ENCODE results near the gene TBC1D22A.

Gene TBC1D22A

DNA sequence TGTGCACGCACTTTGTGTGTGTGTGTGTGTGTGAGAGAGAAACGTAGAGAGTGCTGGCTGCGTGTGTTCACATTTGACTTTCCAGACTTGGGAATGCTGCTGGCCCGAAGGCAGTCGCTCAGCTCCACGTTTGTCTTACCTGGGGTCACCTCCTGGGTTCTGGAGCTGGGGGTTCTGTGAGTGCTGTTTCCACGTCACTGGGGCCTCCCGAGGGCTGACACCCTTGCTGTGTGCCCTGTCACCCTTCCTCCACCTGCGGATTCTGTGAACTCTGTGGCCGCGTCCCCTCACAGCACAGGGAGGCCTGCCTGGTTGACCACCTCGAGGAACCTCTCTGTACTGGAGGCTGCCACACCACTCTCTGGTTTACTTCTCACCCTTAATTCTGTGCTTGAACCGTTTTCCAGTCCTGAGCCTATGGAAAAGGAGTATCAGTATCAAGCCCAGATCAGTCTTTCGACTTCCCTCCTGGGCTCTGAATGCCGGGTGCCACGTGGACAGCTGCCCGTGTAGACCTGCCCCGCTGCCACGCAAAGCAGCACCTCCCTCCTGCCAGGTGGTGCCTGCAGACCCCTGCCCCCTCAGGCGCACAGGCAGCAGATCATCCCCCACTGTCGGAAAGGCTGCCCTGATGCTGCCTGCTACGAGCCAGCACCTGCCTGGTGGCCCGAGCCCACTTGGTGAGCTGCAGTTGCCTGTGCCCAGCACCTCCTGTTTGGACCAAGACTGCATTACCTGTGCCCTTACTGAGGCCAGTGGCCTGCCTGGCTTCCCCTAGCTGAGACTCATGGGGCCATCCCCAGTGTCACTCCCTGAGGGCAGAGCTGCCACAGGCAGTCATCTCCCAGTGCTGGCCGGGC is 233.3 kb downstream of the TBC1D22A start:
- no peak for DNase-seq (ENCODE audit: low read depth)

DNA sequence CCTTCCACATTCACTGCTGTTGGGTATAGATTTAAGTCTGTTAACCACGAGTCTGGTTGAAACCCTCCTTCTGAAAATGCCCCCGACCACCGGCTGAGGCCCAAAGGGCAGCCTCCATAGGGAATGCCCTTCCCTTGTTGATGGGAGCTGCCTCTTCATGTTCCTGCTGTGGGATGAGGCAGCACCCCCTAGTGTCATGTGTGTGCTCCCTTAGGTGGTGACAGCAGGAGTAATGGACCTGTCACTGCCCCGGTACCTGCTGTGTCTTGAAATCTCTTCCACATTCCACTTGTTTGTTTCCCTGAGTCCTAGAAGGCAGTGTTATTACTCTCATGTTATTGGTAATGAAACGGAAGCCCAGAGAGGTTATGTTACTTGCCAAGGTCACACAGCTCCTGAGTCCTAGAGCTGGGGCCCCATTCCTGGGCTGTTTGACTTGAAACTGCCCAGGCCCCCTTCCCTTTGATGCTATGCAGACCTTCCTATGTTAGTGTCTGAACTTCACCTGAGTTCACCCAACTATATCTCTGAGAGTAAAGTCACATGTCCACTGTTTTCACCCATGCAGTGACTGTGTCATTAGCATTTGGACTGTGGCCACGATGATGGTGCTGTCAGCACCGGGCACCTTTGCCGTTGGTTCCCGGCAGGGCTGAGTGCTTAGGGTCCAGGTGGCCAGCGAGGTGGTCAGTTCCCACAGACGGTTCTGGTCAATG is 234.3 kb downstream of the TBC1D22A start:
- DNase-seq (ENCODE audit: low read depth) = no peak

GRCh38 chr22:46997311-46997970 is 235.0 kb downstream of the TBC1D22A start:
- no peak for DNase-seq (ENCODE audit: low read depth)

DNA sequence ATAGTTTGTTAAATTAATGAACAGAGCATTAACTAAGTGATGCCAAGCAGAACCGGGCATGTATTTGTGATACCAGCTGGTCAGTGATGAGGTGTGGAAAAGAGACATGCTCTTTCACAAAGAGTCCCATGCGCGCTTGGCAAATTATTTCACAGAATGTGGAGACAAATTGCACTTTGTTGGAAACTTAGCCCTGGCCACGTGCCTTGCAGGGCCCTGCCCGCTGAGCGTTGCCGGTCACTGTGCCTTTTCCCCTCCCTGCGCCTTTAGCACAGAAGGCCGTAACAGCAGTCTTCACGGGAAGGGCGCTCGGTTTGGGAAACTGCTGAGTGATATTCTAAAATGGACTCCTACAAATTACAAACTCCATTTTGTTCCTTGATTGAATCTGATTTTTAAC is 235.9 kb downstream of the TBC1D22A start:
- no peak for DNase-seq (ENCODE audit: low read depth)

DNA sequence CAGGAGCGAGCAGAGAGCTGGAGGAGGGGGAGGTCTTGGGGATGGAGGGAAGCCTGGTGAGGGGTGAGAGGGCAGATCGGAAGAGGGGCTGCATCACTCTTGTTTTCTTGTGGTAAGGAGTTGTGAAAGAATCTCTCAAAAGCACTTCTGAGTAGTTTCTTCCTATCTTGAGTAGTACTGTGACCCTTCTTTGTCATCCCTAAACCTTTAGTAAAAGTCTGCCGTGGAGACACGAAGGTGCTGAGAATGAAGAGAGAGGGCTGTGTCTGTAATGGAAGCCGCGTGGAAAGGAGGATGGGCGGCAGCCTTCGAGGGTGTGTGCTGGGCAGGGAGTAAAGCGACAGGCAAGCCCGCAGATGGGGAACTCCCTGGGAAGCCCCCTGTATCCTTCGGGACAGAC is 237.8 kb downstream of the TBC1D22A start:
- DNase-seq (ENCODE audit: low read depth) = no peak

- no peak for DNase-seq (ENCODE audit: low read depth)
These were observed 238.4 kb downstream of the TBC1D22A start for GRCh38 chr22:47000888-47001287.

GRCh38 chr22:47001288-47001687 is 238.8 kb downstream of the TBC1D22A start:
- DNase-seq (ENCODE audit: low read depth) = no peak

GRCh38 chr22:47002692-47003091 is 240.2 kb downstream of the TBC1D22A start:
- DNase-seq (ENCODE audit: low read depth) = no peak

DNA sequence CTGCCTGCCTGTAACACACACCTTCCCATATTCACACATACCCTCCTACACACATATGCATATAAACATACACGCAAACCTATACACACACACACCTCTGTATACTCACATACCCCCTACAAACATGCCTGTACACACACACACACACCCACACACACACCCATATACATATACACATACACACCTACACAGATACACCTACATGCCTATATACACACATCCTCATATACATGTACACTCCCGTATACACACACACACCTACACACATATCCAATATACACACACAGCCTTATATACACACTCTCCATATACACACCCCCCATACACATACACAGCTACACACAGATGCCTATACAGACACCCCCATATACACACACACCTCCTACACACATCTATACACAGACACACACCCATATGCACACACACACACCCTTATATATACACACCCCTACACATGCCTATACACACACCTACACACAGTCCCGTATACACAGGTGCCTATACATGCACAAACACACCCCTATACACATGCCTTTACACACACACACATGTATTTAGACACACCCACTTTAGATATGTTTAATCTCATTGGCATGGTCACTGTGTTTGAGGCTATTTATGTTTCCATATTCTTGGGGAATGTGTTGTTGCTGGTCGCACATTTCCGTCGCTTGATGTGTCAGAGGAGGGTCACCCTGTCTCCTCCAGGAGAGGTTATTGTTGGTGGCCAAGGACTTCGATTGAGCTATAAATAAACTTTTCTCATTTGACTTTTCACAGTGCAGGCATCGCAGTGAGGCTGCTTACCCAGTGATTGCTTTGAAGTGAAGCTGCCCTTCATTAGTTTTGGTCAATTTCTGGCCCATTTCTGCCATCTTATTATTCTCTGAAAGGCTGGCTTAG is 243.3 kb downstream of the TBC1D22A start:
- DNase-seq (ENCODE audit: low read depth) = no peak

DNA sequence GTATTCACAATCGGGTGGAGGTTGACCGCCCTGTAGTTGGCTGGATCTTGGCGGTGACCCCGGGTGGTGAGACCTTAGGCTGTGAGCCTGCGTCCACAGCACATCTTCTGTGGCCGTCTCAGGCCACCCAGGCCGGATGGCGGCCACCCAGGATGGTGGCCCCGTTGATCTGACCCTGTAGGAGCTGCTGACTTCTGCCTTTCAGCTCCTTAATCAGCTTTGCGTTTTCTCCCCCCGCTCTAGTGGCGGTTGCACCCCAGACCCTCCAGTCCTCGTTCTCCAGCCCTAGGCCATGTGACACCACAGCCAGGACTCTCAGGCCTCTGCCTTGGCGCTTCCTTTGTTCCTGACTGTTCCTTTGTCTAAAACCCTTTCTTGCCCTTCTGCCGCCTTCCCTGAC is 244.0 kb downstream of the TBC1D22A start:
- no peak for DNase-seq (ENCODE audit: low read depth)

- DNase-seq (ENCODE audit: low read depth) = no peak
These were observed 244.4 kb downstream of the TBC1D22A start for GRCh38 chr22:47006869-47007268.

DNA sequence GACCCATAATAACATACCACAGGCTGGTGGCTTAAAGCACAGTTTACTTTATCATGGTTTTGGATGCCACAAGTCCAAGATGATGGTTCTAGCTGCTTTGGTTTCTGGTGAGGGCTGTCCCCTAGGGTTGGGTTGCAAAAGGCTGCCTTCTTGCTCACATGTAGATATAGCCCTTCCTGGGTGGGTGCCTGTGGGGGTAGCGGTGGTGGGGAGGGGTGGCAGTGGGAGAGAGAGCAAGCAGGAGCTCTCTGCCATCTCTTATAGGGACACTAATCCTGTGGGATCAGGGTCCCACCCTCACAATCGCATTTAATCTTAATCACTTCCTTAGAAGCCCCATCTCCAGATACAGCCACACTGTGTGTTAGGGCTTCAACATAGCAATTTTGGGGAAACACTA is 245.0 kb downstream of the TBC1D22A start:
- DNase-seq (ENCODE audit: low read depth) = no peak

DNA sequence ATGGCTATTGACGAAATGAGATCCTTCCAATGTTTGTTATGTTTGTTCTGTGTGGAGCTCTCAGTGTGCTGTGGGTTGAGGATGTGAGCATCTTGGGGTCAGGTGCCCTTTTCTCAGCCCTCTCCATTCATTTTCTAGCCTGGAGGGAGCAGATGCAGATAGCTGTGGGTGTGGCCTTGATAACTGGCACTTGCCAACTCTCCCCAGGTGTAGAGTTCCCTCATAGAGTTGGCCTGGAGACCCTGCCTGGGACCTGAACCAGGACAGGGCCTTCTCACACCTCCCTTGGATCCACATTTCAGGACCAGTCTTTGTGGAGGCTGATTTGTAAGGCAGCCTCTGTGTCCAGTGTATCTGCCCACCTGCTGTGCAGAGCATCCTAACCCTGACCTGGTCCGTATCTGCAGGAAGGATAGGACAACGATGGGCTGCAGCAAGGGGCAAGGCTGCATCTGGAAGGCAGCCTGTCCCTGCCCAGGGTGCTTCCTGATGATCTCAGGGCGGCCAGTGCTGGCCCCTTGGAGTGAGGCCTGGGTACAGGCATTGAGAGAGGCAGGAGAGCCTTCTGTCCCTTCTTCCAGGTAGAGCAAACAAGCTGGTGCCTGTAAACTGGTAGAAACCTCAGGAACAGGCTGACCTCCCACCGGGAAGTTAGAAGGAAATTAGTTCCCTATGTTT is 245.9 kb downstream of the TBC1D22A start:
- no peak for DNase-seq (ENCODE audit: low read depth)

GRCh38 chr22:47009304-47010101 is 247.1 kb downstream of the TBC1D22A start:
- DNase-seq (ENCODE audit: low read depth) = no peak

DNA sequence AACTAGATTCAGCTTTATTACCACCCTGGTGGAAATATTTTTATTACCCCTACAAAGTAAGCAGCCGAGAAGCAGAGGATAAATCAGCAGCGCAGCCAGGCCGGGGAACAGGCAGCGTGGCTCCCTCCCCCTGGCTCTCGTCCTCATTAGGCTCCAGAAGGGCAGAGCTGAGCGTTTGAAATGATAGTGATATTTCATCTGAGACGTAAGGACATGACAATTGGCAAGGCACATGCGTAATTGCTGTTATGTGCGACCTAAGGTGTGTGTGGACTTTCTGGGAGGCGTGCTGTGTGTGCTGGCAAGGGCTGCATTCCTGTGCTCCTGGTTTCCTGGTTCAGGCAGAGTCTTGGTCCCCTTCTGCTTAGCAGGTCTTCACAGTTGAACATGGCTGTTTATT is 247.8 kb downstream of the TBC1D22A start:
- DNase-seq (ENCODE audit: low read depth) = no peak

GRCh38 chr22:47011131-47011858 is 248.8 kb downstream of the TBC1D22A start:
- no peak for DNase-seq (ENCODE audit: low read depth)

DNA sequence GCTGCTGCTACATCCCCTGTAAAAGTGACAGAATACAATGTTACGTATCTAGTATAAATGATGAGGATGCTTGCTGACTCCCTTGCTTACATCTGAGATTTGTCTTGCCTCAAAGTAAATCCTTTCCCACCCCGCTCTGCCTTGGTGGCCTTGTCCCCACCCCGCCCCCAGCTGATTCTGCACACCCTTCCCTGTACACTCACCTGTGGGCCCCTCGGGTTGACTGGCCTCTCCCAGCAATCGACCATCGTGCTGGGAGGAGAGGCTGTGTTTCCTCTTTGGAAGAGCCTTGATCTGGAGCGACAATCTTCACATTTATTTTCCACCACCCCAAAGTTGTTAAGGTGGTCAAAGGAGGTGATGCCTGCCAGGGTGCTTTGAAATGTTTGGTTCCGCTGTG is 249.4 kb downstream of the TBC1D22A start:
- no peak for DNase-seq (ENCODE audit: low read depth)

DNA sequence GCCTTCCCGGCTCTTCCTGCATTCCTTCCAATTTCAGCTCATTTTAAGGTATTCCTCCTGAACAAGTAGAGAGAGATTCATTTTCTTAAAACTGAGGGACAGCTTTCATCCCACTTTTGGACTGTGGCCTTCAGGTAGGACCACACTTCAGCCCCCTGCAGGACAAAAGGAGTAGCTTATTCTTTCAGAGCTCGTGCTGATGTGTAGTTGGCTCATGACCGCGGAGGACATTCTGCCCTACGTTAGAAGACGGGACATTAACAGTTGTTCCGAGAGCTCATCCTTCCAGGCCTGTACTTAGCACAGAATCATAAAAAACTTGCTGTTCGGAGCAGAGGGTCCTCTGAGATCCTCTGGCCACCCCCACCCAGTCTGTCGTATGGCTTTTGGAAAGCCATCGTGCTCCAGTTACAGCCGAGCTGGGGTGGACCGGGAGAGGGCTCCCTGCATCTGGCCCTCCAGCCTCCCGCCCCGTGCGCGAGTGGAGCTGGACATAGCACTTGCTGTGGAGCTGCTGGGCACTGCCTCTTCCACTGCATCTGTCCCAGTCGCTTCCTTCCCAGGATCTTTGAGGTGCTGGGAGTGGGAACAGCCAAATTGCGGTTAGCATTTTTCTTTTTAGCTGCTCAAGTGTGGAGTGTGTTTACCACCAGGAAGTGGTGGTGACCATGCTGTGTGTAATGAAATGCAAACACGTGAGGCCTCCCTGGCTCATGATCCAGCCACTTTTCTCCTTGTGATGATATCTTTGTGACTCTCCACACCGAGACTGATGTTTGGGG is 250.3 kb downstream of the TBC1D22A start:
- DNase-seq (ENCODE audit: low read depth) = no peak

All from activated T-cell treated with anti-CD3 and anti-CD28 coated beads for 1 hour (primary cell).